GM21381 (cell line): ENCODE measurements around the gene HYI.

Experiments used
- ATAC-seq: cut with Tn5 transposase; IDR thresholded peaks from one replicate; pipeline ENCODE4 v1.9.1; 2021; ENCODE audit warnings: mild to moderate bottlenecking, moderate library complexity; ENCODE audit not compliant: unreplicated experiment

The HYI gene

DNA sequence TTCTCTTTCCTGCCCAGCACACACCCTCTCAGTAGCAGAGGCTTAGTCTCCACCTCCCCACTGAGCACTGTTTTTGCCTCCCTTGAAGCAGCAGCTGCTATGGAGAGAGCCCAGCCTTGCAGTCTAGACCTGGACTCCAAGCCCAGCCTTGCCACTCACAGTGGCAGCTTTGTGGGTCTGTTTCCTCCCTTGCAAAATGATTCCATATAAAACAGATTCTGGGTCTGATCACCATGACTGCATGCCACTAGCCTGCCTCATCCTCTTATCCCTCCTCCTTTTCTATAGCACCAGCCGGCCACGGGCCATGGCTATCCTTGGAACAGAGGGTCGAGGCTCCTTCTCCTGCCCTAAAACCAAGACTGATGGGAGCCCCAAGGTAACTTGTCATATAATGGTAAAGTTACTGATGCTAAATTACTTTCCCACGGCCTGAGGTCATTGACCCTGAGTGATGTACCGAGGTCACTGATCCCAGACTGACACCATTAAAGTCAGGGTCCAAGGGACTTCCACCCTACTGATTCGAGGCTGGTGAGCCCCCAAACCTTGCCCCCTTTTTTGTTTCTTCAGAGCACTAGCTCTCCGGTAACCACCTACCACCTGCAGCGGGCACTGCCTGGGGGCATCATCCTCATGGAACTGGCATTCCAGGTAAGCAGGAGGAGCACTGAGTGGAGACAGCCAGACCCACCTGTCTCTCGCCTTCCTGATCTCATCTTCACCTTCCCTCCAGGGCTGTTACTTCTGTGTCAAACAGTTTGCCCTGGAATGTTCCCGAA, 7.9 kb downstream of the HYI start:
- no peak for ATAC-seq

GRCh38 chr1:43444836-43445235, 8.9 kb downstream of the HYI start:
- ATAC-seq, result no peak

- ATAC-seq, result no peak
Observed at GRCh38 chr1:43444151-43444828, 9.4 kb downstream of the HYI start.

DNA sequence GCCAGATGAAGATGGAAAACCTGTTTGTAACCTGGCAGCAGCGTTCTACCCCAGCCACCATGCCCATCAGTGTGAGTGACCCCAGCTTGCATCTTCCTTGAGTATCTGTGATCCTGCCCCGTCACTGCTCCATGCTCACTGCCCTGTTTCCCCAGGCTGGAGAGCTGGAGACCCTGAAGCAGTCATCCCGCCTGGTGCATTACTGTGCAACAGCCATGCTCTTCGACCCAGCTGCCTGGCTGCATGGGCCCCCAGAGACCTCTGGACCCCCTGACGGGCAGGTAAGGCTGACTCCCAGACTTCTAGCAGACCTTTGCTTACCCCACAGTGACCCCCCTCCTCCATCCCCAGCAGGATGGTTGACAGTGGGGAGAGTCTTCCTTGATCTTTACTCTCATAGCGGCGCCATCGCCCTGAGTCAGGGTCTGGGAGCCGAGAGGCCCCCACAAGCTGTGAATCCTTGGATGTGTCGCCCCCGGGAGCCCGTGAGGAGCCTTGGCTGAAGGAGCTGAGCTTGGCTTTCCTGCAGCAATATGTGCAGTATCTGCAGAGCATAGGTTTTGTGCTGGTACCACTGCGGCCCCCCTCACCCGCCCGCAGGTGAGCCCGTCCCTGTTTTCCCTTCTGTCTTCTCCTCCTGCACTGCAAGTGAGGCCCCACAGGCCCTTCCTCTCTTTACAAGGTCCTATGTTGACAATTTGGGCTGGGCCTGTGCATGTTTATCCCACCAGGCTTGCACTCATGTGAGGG, 10.4 kb downstream of the HYI start:
- ATAC-seq, result no peak

GRCh38 chr1:43442756-43443155, 11.0 kb downstream of the HYI start:
- no peak for ATAC-seq

GRCh38 chr1:43441894-43442637, 11.7 kb downstream of the HYI start:
- no peak for ATAC-seq

DNA sequence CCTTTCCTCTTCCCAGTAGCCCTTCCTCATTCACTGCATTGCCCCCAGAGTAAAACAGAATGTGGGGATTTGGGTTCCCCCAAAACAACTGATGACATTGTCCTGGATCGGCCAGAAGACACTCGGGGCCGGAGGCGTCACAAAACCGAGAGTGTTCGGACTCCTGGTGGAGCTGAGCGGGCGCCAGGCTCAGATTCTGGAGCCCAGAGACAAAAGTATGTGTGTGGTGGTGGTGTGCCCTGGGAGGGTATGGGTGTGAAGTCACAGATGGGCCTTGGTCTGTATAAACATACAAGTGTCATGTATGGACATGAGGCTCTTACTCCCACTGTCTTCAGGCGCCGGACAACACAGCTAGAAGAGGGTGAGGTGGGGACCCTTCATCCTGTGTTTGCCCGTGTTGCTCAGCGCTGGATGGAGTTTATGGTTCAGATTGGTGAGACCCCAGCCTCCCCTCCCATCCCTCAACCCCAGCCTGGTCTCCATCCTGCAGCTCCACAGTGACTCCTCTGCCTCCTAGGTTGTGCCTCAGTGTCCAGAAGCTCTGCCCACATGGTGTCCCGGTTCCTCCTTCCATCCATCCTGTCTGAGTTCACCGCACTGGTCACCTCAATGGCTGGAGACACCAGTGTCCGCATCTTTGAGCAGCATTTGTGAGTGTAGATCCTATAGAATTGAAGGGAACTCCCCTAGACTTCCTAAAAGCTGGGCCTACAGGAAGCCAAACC, 12.4 kb downstream of the HYI start:
- ATAC-seq, result no peak

DNA sequence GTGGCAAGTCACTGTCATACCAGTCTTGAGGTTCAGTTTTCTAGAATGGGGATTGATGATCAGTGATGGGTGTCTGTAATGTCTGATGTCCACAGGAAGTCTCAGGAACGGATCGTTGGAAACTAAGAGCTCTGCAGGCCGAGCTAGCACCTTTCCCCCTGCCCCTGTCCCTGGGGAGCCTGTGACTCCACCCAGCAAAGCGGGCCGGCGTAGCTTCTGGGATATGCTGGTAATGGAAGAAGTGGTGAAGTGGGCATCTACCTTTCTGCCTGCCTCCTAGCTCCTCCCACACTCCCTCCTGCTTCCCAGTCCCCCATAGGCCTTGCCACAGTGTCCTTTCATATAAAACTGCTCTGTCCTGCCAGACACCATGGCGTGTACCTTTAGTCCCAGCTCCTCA, 13.4 kb downstream of the HYI start:
- no peak for ATAC-seq

GRCh38 chr1:43439781-43440180, 13.9 kb downstream of the HYI start:
- no peak for ATAC-seq

DNA sequence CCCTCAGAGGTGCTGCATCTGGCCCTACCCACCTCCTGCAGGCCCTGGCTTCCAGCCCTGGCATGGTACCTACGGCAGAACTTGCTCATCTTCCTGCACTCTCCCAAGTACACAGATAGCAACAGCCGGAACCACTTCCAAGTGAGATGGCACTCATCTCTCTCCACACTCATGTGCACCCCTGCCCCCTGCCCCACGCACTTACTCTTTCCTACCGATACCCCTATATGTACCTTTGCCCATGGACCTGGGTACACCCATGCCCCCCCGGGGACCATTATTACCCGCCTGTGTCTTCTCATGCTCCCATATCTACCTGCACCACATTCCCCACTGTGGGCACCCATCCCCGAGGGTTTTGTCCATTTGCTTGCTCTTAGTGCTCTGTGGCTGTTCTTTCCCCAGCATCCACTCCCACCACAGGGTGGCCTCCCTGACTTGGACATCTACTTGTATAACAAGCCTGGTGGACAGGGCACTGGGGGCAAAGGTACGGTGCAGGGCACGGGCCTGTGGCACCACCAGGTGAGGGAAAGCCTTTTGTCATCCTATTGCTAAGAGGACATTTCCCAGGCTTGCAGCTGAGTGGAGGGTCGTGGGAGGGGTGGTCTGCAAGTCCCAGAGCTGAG, 14.7 kb downstream of the HYI start:
- ATAC-seq, result no peak

DNA sequence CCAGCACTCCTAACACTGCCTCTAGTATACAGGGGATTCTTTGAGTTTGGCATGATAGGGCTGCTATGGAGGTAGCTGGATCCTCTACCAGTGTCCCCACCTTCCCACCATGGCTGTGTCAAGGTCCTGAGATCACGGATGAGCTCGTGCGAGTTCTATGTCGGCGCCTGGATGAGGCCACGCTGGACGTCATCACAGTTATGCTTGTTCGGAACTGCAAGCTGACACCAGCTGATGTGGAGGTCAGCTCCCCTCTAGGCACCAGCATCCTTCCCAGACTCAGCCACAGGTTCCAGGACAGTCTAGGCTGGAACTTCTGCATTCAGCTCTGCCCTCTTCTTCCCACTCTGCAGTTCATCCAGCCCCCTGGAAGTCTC, 15.2 kb downstream of the HYI start:
- no peak for ATAC-seq

DNA sequence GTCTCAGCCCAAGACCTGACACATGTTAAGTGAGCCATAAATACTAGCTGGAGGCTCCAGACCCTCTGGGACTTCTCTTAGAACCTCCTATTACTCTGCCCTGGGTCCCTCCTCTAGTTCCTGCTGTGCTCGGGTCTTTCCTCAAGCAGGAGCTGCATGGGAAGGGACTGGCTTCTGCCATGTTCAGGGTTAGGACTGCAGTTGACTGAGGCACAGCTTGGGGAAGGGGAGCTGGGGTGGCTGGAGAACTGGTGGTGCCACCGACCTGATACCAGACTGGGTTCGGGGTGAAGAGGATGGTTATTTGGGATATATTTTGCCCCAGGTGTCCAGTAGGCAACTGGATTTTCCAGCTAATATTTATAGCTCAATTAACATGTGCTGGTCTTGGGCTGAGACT, 15.7 kb downstream of the HYI start:
- no peak for ATAC-seq

DNA sequence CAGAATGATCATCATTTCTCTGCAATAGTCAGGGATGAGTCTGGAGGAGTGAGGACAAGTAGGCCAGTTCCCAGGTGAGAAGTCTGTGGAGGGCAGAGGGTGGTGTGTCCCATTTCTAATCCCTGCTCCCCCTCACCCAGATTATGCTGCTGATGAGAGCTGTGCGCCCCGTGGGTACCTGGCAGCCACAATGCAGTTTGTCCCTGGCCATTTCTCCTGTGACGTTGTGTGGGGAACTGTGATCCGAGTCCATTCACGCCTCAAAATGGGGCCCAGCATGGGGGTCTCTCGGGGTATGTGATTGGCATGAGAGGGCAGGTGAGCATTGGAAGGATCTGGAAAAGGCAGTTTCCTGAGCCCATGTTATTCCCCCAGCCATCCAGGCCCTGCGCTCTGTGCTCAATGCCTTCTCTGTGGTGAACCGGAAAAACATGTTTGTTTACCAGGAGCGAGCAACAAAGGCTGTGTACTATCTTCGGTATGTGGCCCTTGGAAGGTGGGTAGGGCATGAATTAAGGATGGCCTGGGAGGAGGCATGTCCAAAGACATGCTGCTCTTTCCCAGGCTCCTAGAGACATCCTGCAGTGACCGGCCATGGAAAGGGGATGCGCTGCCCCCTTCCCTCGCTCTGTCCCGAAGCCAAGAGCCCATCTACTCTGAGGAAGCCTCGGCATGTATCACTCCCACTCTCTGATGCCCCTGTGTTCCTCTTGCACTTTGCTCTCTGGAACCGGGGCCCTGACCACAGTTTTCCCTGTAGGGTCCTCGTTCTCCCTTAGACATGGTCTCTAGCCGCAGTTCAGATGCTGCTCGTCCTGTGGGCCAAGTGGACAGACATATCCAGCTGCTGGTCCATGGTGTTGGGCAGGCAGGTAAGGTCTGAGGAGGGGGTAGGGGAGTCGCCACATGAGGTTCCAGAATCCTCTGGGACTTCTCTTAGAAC, 16.4 kb downstream of the HYI start:
- ATAC-seq, result no peak

- no peak for ATAC-seq
Observed at GRCh38 chr1:43436371-43436770, 17.4 kb downstream of the HYI start.

DNA sequence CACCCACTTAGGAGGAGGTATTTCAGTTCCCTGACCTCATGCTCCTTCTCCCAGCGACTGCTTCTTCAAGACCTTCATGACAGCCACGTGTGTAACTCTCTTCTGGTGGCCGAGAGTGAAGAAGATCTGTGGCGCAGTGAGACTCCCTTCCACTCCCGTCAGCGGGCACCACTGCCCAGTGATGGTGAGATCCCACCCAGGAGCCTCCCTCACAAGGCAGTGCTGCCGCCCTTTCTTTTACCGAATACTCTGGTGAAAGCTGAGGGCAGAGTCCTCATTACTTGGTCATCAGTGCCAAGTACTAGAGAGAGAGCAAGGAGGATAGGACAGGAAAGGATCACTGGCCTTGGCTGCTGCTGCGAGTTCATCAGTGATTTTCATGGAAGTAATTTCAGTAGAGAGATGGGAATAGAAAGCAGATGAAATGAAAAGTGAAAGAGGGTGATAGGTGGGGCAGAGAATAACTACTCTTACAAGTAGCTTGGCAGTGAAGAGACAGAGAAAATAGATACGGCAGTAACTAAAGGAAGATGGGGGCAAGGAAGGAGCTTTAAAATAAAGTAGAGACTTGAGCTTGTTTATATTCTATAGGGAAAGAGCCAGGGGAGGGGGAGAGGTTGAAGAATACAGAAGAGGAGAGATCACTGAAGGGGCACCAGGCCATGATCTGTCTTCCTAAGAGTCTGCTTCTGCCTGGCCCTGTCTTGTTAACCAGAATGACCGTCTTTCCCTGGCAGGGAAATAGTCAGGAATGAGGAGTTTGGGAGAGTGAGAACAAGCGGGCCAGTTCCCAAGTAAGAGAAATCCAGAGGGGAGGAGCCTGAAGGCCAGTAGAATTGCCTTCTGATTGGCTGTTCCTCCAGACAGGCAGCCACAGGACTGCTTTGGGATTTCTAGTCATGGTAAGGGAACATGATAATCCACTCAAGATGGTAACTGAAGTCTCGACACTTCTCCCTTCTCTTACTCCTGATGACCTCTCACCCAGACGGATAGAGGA, 18.3 kb downstream of the HYI start:
- no peak for ATAC-seq

DNA sequence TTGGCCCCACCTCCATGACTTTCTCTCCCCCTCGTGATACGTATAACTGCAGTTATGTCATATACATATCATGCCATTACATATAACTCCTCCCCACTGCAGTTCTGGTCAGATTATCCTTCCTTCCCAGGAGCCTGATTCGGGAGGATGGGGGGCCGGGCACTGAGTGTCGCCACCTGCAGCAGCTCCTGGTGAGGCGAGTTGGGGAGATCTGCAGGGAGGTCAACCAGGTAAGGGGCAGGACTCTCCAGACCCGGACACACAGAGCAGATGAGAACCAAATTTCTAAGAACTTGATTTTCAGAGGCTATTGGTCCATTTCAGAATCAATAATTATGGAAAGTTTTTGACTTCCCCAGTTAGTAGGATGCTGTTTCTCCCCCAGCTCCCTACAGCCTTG, 19.5 kb downstream of the HYI start:
- no peak for ATAC-seq

- ATAC-seq, result no peak
Observed at GRCh38 chr1:43432907-43433306, 20.8 kb downstream of the HYI start.
